WTC11 (cell line): ENCODE data around the gene ZBTB16. TPM values are rescaled to one million over a fixed set of nuclear protein-coding genes. Genes with fewer than 3 reads are reported as not detected.

Experiments used
- ATAC-seq: fragments of 200-7000 bp; cut with Tn5 transposase; 2 replicates; pipeline ENCODE4 v1.10.0; 2021; ENCODE audit warnings: mild to moderate bottlenecking, moderate library complexity
- CTCF ChIA-PET: fragments of 300-600 bp; sonication (Branson Sonifier 250); formaldehyde crosslinking; loops from one replicate; lab custom pipeline; 2021; ENCODE audit warnings: antibody characterized with exemption; lab: Charles Lee
- POLR2A ChIA-PET: fragments of 350-600 bp; sonication (Branson Sonifier 250); formaldehyde crosslinking; loops from one replicate; lab custom pipeline; 2021; ENCODE audit warnings: antibody characterized with exemption; lab: Charles Lee
- DNase-seq: peaks from one replicate; pipeline ENCODE4 v3.0.0; 2021; ENCODE audit warnings: low spot score
- H3K27ac Mint-ChIP-seq: 2 replicates; pipeline ENCODE4 v1.8.0; 2021; ENCODE audit warnings: mixed read lengths
- H3K27me3 Mint-ChIP-seq: 2 replicates; pipeline ENCODE4 v1.8.0; 2021; ENCODE audit warnings: low read depth, mild to moderate bottlenecking, moderate library complexity, mixed read lengths
- H3K36me3 Mint-ChIP-seq: 2 replicates; pipeline ENCODE4 v1.8.0; 2021; ENCODE audit warnings: mixed read lengths
- H3K4me1 Mint-ChIP-seq: 2 replicates; pipeline ENCODE4 v1.8.0; 2022; ENCODE audit warnings: mixed read lengths
- H3K4me3 Mint-ChIP-seq: 2 replicates; pipeline ENCODE4 v1.8.0; 2021; ENCODE audit warnings: mild to moderate bottlenecking, moderate library complexity, mixed read lengths
- H3K9me3 Mint-ChIP-seq: 2 replicates; pipeline ENCODE4 v1.8.0; 2021; ENCODE audit warnings: mixed read lengths
- AFF4 ChIP-seq: sonication (generic); formaldehyde crosslinking; IDR thresholded peaks from 2 replicates; pipeline ENCODE4 v1.8.1; 2023; ENCODE audit warnings: mild to moderate bottlenecking, missing genetic modification reagents, borderline replicate concordance
- CREM ChIP-seq: sonication (generic); formaldehyde crosslinking; IDR thresholded peaks from 2 replicates; pipeline ENCODE4 v1.8.1; 2022; ENCODE audit warnings: mild to moderate bottlenecking, missing genetic modification reagents, moderate library complexity
- E2F1 ChIP-seq: sonication (generic); formaldehyde crosslinking; IDR thresholded peaks from 2 replicates; pipeline ENCODE4 v1.8.0; 2022; ENCODE audit warnings: mild to moderate bottlenecking, missing genetic modification reagents
- HMGXB4 ChIP-seq: sonication (generic); formaldehyde crosslinking; IDR thresholded peaks from 2 replicates; pipeline ENCODE4 v1.8.1; 2023; ENCODE audit warnings: mild to moderate bottlenecking, moderate library complexity, missing genetic modification reagents
- MXD4 ChIP-seq: fragments of 250-450 bp; sonication (Bioruptor Pico); IDR thresholded peaks from 2 replicates; pipeline ENCODE4 v1.8.0; 2021; ENCODE audit warnings: mild to moderate bottlenecking, moderate library complexity, borderline replicate concordance
- SMAD3 ChIP-seq: sonication (generic); formaldehyde crosslinking; IDR thresholded peaks from 2 replicates; pipeline ENCODE4 v1.8.0; 2022; ENCODE audit warnings: missing genetic modification reagents, mild to moderate bottlenecking, borderline replicate concordance
- TCF7 ChIP-seq: sonication (generic); formaldehyde crosslinking; IDR thresholded peaks from 2 replicates; pipeline ENCODE4 v1.8.0; 2022; ENCODE audit warnings: mild to moderate bottlenecking, low read depth, missing genetic modification reagents, moderate library complexity
- ZNF138 ChIP-seq: sonication (generic); formaldehyde crosslinking; conservative IDR thresholded peaks from 2 replicates; pipeline ENCODE4 v1.8.1; 2022; ENCODE audit warnings: mild to moderate bottlenecking, moderate library complexity, missing genetic modification reagents
- ZNF281 ChIP-seq: sonication (generic); formaldehyde crosslinking; IDR thresholded peaks from 2 replicates; pipeline ENCODE4 v1.8.0; 2023; ENCODE audit warnings: mild to moderate bottlenecking, missing genetic modification reagents
- ZNF416 ChIP-seq: fragments of 250-450 bp; sonication (Bioruptor Pico); IDR thresholded peaks from 2 replicates; pipeline ENCODE4 v1.9.0; 2021; ENCODE audit warnings: mild to moderate bottlenecking, inconsistent platforms
- ZNF512 ChIP-seq: sonication (generic); formaldehyde crosslinking; IDR thresholded peaks from 2 replicates; pipeline ENCODE4 v1.8.1; 2022; ENCODE audit warnings: missing genetic modification reagents, borderline replicate concordance
- total RNA-seq: library from RNA; stranded (reverse); gene quantifications from 3 replicates; pipeline ENCODE4 v1.2.3, GENCODE V29; 2021
- TF ChIP-seq, protein P1 (sequence below): sonication (generic); formaldehyde crosslinking; IDR thresholded peaks from 2 replicates; pipeline ENCODE4 v1.8.1; 2022; ENCODE audit warnings: low read depth, mild to moderate bottlenecking, moderate library complexity, missing genetic modification reagents, borderline replicate concordance

Gene ZBTB16
- total RNA-seq, 1 experiment from 2014 or later: 0.57 TPM

- no peak for TF ChIP-seq HMGXB4
- TF ChIP-seq, protein P1, sequence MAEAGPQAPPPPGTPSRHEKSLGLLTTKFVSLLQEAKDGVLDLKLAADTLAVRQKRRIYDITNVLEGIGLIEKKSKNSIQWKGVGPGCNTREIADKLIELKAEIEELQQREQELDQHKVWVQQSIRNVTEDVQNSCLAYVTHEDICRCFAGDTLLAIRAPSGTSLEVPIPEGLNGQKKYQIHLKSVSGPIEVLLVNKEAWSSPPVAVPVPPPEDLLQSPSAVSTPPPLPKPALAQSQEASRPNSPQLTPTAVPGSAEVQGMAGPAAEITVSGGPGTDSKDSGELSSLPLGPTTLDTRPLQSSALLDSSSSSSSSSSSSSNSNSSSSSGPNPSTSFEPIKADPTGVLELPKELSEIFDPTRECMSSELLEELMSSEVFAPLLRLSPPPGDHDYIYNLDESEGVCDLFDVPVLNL (CRISPR knock-in tag): no peak
- TF ChIP-seq TCF7 (CRISPR knock-in tag): no peak
- no peak for TF ChIP-seq AFF4
- no peak for TF ChIP-seq MXD4 (CRISPR knock-in tag)
- TF ChIP-seq CREM: no peak
- no peak for TF ChIP-seq E2F1 (CRISPR knock-in tag)
- TF ChIP-seq ZNF138 (CRISPR knock-in tag): no peak
These were observed 169.2 kb downstream of the ZBTB16 start (continued) for GRCh38 chr11:114228435-114229411.

GRCh38 chr11:114230031-114230704 is 170.7 kb downstream of the ZBTB16 start:
- POLR2A ChIA-PET: no interaction called here
- peaks cover 12% of the 10 kb centered on the region; the same call in 1 of the 2 replicates for H3K27me3 Mint-ChIP-seq
- no peak for TF ChIP-seq ZNF281 (CRISPR knock-in tag)
- TF ChIP-seq ZNF416 (CRISPR knock-in tag): no peak
- TF ChIP-seq AFF4: no peak
- no peak for TF ChIP-seq ZNF512 (CRISPR knock-in tag)
- TF ChIP-seq SMAD3 (CRISPR knock-in tag): no peak
- TF ChIP-seq, all 79 proteins: peak for 0
- ATAC-seq (peak; percentile 21; the same call in 1 of the 2 replicates), DNase-seq (no peak)
- Mint-ChIP-seq H3K4me1 (peaks cover 30% of the 10 kb centered on the region), H3K27ac (no peak overlapping the region), H3K4me3 (no peak overlapping the region), H3K9me3 (no peaks in the 10 kb centered on the region), H3K36me3 (no peaks in the 10 kb centered on the region)
- CTCF ChIA-PET: interaction anchor here (0.5 kb wide), 1 partner anchor 25 kb away, joined by 3 read pairs; no protein-coding TSS in a partner anchor
